Calu3 (cell line): ENCODE results near the gene NFAM1. TPM values are rescaled to one million over a fixed set of nuclear protein-coding genes. Genes with fewer than 3 reads are reported as not detected.

ENCODE experiments used
- BruUV-seq: library from RNA; stranded (reverse); fragments of 400-500 nt; replicated peaks from 2 replicates; lab custom pipeline; 2021; lab: Mats Ljungman, UMichigan
- CTCF ChIA-PET: fragments of 300-600 bp; sonication (Branson Sonifier 250); formaldehyde crosslinking; loops from one replicate; lab custom pipeline; 2022; ENCODE audit warnings: antibody characterized with exemption; lab: Charles Lee
- DNase-seq: peaks from one replicate; pipeline ENCODE4 v3.0.0; 2022
- H3K27ac Mint-ChIP-seq: one replicate; pipeline ENCODE4 v1.8.0; 2022; ENCODE audit warnings: mixed read lengths; ENCODE audit not compliant: unreplicated experiment
- H3K27me3 Mint-ChIP-seq: one replicate; pipeline ENCODE4 v1.8.0; 2022; ENCODE audit warnings: mixed read lengths; ENCODE audit not compliant: unreplicated experiment
- H3K36me3 Mint-ChIP-seq: one replicate; pipeline ENCODE4 v1.8.0; 2022; ENCODE audit warnings: mild to moderate bottlenecking, moderate library complexity, mixed read lengths; ENCODE audit not compliant: insufficient read depth, unreplicated experiment
- H3K4me1 Mint-ChIP-seq: one replicate; pipeline ENCODE4 v1.8.0; 2022; ENCODE audit warnings: mild to moderate bottlenecking, low read depth, mixed read lengths; ENCODE audit not compliant: unreplicated experiment
- H3K4me3 Mint-ChIP-seq: one replicate; pipeline ENCODE4 v1.8.0; 2022; ENCODE audit warnings: mild to moderate bottlenecking, low read depth, moderate library complexity, mixed read lengths; ENCODE audit not compliant: unreplicated experiment
- H3K9me3 Mint-ChIP-seq: one replicate; pipeline ENCODE4 v1.8.0; 2022; ENCODE audit warnings: low read depth, mixed read lengths; ENCODE audit not compliant: unreplicated experiment
- intact Hi-C: fragments of 100-400 bp; cut with micrococcal nuclease; formaldehyde crosslinking; loops from one replicate; pipeline ENCODE4 v1.10.0; 2022; ENCODE audit not compliant: unreplicated experiment
- total RNA-seq: library from RNA; stranded (reverse); gene quantifications from 2 replicates; pipeline ENCODE4 v1.2.3, GENCODE V29; 2022
- TF ChIP-seq, protein P1 (sequence below): fragments of 200-600 bp; IDR thresholded peaks from one replicate; pipeline ENCODE4 v1.8.0; 2022; ENCODE audit warnings: antibody characterized with exemption; ENCODE audit not compliant: unreplicated experiment

Gene NFAM1
- total RNA-seq, 1 experiment from 2014 or later, result 0.50 TPM

DNA sequence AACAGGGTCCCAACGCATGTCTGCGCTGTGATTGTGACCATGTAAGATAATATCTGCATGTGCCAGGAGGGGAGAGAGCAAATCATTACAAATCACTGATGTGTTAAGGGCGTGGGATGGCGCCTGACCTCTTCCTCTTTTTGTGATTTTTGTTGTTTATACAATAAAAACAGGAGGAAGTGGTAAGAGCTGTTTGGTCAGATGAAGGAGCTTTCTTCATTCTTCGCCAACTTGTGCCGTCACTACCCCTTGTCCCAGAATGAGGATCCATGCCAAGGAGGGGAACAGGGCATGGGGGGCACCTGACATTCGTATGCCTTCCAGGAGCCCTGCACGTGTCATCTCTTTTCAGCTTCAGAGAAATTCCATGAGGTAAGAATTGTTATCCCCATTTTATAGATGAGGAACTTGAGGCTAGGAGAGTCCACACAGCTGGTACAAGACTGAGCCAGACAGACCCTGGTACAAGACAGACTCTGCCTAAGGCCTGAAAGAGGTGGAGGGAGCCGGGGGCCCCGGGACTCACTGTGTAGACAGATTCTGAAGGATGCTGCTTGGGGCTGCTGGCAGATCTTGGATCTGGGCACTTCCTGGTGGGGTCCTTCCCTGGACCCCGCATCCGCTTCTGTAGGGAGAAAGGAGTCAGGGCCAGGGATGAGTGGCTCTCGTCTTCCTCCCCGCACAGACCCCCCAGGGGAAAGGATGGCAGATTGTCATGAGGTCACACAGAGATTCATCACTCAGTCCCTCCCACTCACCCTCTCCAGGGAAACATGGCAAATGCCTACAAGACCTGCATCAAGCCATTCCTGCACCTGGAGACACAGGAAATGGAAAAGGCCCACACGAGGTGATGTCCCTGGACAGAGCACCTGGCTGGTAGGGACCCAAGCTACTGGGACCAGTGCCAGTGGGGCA, 34.6 kb downstream of the NFAM1 start:
- Mint-ChIP-seq H3K9me3 (no peaks in the 10 kb centered on the region), H3K27ac (no peak overlapping the region), H3K27me3 (peaks cover 32% of the 10 kb centered on the region), H3K4me3 (no peak overlapping the region), H3K4me1 (no peaks in the 10 kb centered on the region), H3K36me3 (peaks cover 7% of the 10 kb centered on the region)
- DNase-seq, result no peak
- TF ChIP-seq, protein P1, sequence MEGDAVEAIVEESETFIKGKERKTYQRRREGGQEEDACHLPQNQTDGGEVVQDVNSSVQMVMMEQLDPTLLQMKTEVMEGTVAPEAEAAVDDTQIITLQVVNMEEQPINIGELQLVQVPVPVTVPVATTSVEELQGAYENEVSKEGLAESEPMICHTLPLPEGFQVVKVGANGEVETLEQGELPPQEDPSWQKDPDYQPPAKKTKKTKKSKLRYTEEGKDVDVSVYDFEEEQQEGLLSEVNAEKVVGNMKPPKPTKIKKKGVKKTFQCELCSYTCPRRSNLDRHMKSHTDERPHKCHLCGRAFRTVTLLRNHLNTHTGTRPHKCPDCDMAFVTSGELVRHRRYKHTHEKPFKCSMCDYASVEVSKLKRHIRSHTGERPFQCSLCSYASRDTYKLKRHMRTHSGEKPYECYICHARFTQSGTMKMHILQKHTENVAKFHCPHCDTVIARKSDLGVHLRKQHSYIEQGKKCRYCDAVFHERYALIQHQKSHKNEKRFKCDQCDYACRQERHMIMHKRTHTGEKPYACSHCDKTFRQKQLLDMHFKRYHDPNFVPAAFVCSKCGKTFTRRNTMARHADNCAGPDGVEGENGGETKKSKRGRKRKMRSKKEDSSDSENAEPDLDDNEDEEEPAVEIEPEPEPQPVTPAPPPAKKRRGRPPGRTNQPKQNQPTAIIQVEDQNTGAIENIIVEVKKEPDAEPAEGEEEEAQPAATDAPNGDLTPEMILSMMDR, result no peak
- CTCF ChIA-PET, result no interaction called here
- no TSS peak for BruUV-seq
- intact Hi-C loops, result no loop called here

DNA sequence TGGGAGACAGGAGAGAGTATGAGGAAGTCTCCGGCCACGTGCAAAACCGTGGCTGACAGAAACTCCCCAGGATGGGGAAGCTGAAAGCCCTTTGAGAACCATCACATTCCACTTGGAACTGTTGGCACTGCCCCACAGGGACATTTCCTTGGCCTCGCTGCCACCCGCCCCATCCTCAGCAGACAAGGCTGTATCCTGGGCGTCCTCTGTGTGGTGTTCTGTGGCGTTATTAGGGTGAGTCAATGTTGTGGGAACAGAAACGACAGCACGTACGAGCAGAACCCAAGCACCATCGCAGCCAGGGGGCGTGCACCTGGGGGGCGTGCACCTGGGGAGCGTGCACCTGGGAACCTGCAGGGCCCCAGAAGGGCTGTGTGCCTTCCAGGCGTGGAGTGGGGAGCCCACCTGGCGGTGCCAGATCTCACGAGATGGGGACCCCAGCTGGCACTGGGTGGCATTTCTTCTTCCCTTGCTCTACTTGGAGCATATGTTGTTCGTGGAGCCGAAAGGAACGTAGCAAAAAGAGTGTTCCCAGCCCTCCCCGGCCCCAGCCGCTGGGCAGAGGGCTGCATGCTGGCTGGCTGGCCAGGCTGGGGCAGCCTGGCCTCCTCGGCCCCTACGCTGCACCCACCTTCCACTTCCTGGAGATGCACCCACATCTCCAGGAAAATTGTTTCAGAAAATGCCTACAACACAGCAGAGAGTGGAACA, 35.4 kb downstream of the NFAM1 start:
- intact Hi-C loops, result no loop called here
- CTCF ChIA-PET, result no interaction called here
- H3K27ac Mint-ChIP-seq, result no peak overlapping the region
- no TSS peak for BruUV-seq
- no peaks in the 10 kb centered on the region for H3K4me1 Mint-ChIP-seq
- H3K9me3 Mint-ChIP-seq, result no peaks in the 10 kb centered on the region
- DNase-seq, result no peak
- peaks cover 33% of the 10 kb centered on the region for H3K27me3 Mint-ChIP-seq
- TF ChIP-seq, protein P1, result no peak
- H3K4me3 Mint-ChIP-seq, result no peak overlapping the region
- H3K36me3 Mint-ChIP-seq, result peaks cover under 1% of the 10 kb centered on the region

DNA sequence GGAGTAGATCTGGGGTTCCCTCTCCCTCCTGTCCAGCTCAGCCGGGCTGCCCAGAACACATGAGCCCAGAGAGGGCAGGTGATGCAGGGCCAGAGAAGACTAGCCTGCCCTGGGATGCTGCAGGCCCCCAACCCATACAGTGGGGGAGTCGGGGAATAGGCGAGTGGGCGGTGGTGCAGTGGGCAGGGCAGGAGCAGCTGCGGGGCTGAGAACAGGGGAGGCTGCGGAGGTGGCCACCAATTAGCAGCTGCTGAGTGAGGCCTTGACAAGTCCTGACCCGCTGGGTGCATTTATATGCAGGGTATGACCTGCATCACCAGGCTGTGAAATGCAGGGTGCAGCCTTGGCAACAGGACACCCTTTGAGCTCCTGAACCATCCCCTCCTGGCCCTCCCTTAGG, 43.1 kb downstream of the NFAM1 start:
- intact Hi-C loops, result no loop called here
- CTCF ChIA-PET, result interaction anchor here (0.5 to 0.6 kb wide), 3 partner anchors 20 to 871 kb away, joined by 3 to 4 read pairs (median 4); no protein-coding TSS in a partner anchor
- DNase-seq, result no peak

DNA sequence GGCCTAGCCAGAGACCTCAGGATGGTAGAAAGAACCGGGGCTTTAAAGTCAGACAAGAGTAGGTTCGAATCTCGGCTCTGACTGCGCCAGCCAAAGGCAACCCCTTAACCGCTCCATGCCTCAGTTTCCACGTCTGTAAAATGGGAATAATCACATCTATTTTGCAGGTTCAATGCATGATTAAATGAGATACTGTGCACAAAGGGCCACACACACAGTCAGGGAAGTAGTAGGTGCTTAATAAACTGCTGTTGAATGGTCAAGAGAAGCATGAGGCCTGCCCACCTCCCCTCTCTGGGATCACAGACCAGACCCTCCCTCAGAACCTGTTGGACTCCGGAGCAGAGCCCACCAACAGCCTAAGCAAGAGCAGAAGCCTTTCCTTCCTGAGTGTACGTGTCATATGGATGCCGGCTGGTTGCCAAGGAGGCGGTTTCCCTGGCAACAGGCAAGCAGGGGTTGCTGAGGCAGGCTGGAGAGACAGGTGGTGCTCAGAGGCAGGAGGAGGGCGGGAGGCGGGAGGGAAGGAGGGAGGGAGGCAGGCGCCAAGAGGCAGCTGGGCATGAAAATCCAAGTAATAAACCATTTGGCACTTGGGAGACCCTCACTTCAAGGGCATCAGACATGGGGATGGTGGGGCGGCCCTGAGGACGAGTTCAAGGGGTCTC, 43.9 kb downstream of the NFAM1 start:
- H3K4me1 Mint-ChIP-seq, result no peaks in the 10 kb centered on the region
- intact Hi-C loops, result no loop called here
- H3K9me3 Mint-ChIP-seq, result no peaks in the 10 kb centered on the region
- H3K27ac Mint-ChIP-seq, result no peak overlapping the region
- TF ChIP-seq, protein P1, result no peak
- DNase-seq, result no peak
- no peak overlapping the region for H3K4me3 Mint-ChIP-seq
- H3K27me3 Mint-ChIP-seq, result peaks cover 51% of the 10 kb centered on the region
- no TSS peak for BruUV-seq
- H3K36me3 Mint-ChIP-seq, result no peaks in the 10 kb centered on the region
- CTCF ChIA-PET, result no interaction called here

More for the DNA sequence above, 43.1 kb downstream of the NFAM1 start:
- Mint-ChIP-seq H3K36me3 (no peaks in the 10 kb centered on the region), H3K27ac (no peak overlapping the region), H3K27me3 (peaks cover 42% of the 10 kb centered on the region), H3K4me1 (no peaks in the 10 kb centered on the region), H3K9me3 (no peaks in the 10 kb centered on the region), H3K4me3 (no peak overlapping the region)
- no TSS peak for BruUV-seq
- TF ChIP-seq, protein P1, result no peak
